NT2/D1 (cell line): ENCODE measurements around the gene GNG7.
A peak's percentile ranks its signal among the peaks of the same experiment; 100 is the strongest.

ENCODE experiments used
- DNase-seq: peaks from one replicate; pipeline ENCODE4 v3.0.0-alpha.2; 2011; ENCODE audit warnings: low read depth, low spot score
- H3K27me3 ChIP-seq: 2 replicates; pipeline ENCODE4 v1.6.0; 2011; ENCODE audit warnings: mild to moderate bottlenecking; ENCODE audit not compliant: insufficient read length, insufficient read depth
- H3K36me3 ChIP-seq: 2 replicates; pipeline ENCODE4 v1.6.1; 2011; ENCODE audit warnings: mild to moderate bottlenecking, low read length, mixed read lengths; ENCODE audit not compliant: insufficient read depth, insufficient read length
- H3K4me1 ChIP-seq: 2 replicates; pipeline ENCODE4 v1.5.1; 2011; ENCODE audit not compliant: insufficient read depth, insufficient read length
- H3K4me3 ChIP-seq: 2 replicates; pipeline ENCODE4 v1.5.1; 2011; ENCODE audit warnings: low read depth; ENCODE audit not compliant: insufficient read length
- H3K9ac ChIP-seq: 2 replicates; pipeline ENCODE4 v1.6.0; 2011; ENCODE audit warnings: low read depth; ENCODE audit not compliant: insufficient read length
- H3K9me3 ChIP-seq: 2 replicates; pipeline ENCODE4 v1.5.1; 2011; ENCODE audit warnings: mild to moderate bottlenecking, low read length; ENCODE audit not compliant: insufficient read depth
- SUZ12 ChIP-seq: IDR thresholded peaks from 2 replicates; pipeline ENCODE4 v1.6.1; 2011; ENCODE audit not compliant: insufficient read length, insufficient read depth; ENCODE audit errors: extremely low read depth
- YY1 ChIP-seq: IDR thresholded peaks from 2 replicates; pipeline ENCODE4 v1.6.1; 2011; ENCODE audit not compliant: insufficient read length, insufficient read depth
- ZNF274 ChIP-seq: IDR thresholded peaks from 2 replicates; pipeline ENCODE4 v1.6.1; 2011; ENCODE audit warnings: mild to moderate bottlenecking, low read depth, low read length

Gene GNG7

DNA sequence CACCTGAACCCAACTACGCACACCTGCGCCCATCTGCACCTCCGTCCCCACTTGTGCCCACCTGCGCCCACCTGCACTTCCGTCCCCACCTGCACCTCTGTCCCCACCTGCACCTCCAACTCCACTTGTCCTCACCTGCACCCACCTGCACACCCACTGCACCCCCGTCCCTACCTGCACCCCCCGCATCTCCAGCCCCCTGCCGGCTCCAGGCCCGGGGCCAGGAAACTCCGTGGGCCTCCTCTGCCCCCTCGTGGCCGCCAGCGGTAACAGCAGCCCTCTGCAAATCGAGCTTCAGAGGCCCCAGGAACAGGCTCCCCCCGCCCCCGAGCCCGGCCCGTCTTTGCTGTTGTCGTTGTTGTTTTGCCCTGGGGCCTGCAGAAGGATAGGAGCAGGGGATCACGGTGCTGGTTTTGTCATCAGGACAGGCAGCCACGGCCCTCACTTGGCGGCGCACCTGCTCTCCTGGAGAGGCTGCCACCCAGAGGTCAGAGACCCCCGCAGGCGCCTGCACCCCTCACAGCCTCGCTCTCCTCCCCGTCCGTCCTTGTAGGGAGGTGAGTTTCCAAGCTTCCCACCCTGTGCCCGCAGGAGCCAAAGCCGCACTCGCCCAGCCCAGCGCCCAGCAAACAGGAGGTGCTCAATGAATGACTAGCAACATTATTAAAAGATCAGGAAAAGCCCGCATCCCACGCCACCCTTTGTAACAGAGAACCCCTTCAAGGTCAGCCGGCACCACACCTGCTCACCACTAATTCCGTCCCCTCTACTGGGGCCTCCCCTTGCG lies 65.4 kb downstream of the GNG7 start:
- TF ChIP-seq YY1: no peak
- TF ChIP-seq SUZ12: no peak
- no peak for TF ChIP-seq ZNF274
- peaks cover 14% of the 10 kb centered on the region for H3K4me1 ChIP-seq
- no peaks in the 10 kb centered on the region for H3K9me3 ChIP-seq
- peak overlapping the region; percentile 50 for H3K9ac ChIP-seq
- no peaks in the 10 kb centered on the region for H3K36me3 ChIP-seq
- H3K27me3 ChIP-seq: no peaks in the 10 kb centered on the region
- H3K4me3 ChIP-seq: peak overlapping the region; percentile 4
- DNase-seq: peak; percentile 47

GRCh38 chr19:2636141-2636896 lies 66.2 kb downstream of the GNG7 start:
- Histone ChIP-seq H3K9me3 (no peaks in the 10 kb centered on the region), H3K27me3 (no peaks in the 10 kb centered on the region), H3K4me1 (peaks cover 14% of the 10 kb centered on the region), H3K4me3 (no peak overlapping the region), H3K9ac (peak overlapping the region; percentile 25), H3K36me3 (no peaks in the 10 kb centered on the region)
- no peak for DNase-seq
- no peak for TF ChIP-seq SUZ12
- no peak for TF ChIP-seq YY1
- TF ChIP-seq ZNF274: no peak

GRCh38 chr19:2634960-2635359 lies 67.5 kb downstream of the GNG7 start:
- no peaks in the 10 kb centered on the region for H3K27me3 ChIP-seq
- TF ChIP-seq YY1 (no peak), SUZ12 (no peak), ZNF274 (no peak)
- H3K36me3 ChIP-seq: no peaks in the 10 kb centered on the region
- no peak for DNase-seq
- H3K4me1 ChIP-seq: peaks cover 14% of the 10 kb centered on the region
- peaks cover 7% of the 10 kb centered on the region; the same call in 1 of the 2 replicates for H3K9me3 ChIP-seq
- H3K4me3 ChIP-seq: no peak overlapping the region
- no peak overlapping the region for H3K9ac ChIP-seq

DNA sequence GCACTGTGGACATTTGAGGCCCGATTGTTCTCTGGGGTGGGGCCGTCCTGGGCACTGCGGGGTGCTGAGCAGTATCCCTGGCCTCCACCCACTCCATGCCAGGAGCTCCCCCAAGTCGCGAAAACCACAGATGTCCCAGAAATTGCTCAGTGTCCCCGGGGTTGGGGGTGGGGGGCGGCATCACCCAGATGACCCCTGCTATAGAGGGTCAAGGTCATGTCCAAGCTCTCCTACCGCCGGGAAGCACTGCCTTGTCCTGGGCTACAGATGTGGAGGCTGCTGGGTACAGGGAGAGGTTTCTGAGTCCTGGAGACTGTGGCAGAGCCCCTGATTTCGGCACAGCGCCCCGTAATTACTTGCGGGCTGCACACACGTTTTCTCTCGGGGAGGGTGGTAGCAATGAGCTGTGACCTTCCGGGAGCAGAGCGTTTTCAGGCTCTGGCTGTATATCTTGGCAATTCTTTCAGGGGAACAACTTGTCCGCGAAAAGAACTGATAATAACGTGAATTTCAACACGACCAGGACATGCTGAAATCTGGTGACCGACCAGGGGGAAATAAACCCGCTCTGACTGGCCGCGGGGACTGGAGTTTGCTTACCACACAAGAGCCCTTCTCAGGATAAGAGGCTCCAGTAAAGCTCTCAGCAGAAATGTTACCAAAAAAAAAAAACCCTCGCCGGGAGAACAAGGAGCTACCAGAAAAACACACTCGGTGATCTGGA lies 68.1 kb downstream of the GNG7 start:
- no peak for TF ChIP-seq YY1
- no peak for TF ChIP-seq ZNF274
- no peak for TF ChIP-seq SUZ12
- Histone ChIP-seq H3K36me3 (no peaks in the 10 kb centered on the region), H3K4me3 (no peak overlapping the region), H3K9ac (no peak overlapping the region), H3K4me1 (peaks cover 14% of the 10 kb centered on the region), H3K9me3 (peaks cover 7% of the 10 kb centered on the region; the same call in 1 of the 2 replicates), H3K27me3 (no peaks in the 10 kb centered on the region)
- DNase-seq: no peak

DNA sequence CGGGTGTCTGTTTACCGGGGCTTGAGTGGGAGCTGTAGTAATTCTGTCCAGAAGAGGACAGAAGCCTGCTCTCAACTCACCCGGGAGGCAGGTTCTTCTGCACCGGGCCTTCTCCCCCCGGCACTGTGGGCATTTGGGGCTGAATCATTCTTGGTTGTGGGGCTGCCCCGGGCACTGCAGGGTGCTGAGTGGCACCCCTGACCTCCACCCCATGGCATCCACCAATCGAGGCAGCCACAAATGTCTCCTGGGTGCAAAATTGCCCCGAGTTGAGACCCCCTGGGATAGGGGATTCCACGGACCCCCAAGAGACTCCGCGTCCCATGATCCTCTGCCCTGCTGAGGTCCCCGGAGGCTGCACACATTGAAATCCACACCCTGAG lies 68.8 kb downstream of the GNG7 start:
- Histone ChIP-seq H3K9me3 (peaks cover 14% of the 10 kb centered on the region; the same call in 1 of the 2 replicates), H3K4me1 (peaks cover 14% of the 10 kb centered on the region), H3K9ac (no peak overlapping the region), H3K27me3 (no peaks in the 10 kb centered on the region), H3K36me3 (no peaks in the 10 kb centered on the region), H3K4me3 (no peak overlapping the region)
- TF ChIP-seq YY1 (no peak), SUZ12 (no peak), ZNF274 (no peak)
- no peak for DNase-seq

DNA sequence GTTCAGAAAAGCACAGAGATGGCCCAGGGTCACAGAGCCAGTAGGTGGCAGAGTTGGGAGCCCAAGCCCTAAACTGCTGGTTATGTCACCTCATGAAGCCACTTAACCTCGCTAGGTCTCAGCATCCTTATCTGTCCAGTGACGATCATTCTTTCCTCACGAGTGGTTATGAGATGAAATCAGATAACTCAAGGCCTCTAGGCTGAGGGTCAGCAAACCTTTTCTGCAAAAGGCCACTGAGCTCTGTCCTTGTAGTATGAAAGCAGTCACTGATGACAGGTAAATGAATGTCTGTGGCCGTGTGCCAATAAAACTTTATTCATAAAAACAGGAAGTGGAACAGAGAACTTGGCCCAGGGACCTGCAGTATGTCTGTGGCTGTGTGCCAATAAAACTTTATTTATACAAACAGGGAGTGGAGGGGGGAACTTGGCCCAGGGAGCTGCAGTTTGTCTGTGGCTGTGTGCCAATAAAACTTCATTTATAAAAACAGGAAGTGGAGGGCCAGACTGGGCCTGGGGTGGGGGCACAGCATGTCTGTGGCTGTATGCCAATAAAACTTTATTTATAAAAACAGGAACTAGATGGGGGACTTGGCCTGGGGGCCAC lies 71.2 kb downstream of the GNG7 start:
- TF ChIP-seq ZNF274: no peak
- H3K36me3 ChIP-seq: no peaks in the 10 kb centered on the region
- H3K27me3 ChIP-seq: no peaks in the 10 kb centered on the region
- no peak overlapping the region for H3K4me3 ChIP-seq
- H3K9ac ChIP-seq: no peak overlapping the region
- DNase-seq: no peak
- H3K4me1 ChIP-seq: peaks cover 2% of the 10 kb centered on the region
- peaks cover 22% of the 10 kb centered on the region; the same call in 1 of the 2 replicates for H3K9me3 ChIP-seq
